Umbilical cord (tissue), 2 donors: ENCODE measurements around the gene RMDN3. TPM values are rescaled to one million over a fixed set of nuclear protein-coding genes. Genes with fewer than 3 reads are reported as not detected.

ENCODE experiments used
- DNase-seq: peaks from one replicate; pipeline ENCODE4 v3.0.0-alpha.2; 2015; ENCODE audit warnings: low spot score
- total RNA-seq: library from RNA; depleted of rRNA; stranded (reverse); fragments of >200 nt; gene quantifications from one replicate; pipeline ENCODE4 v1.2.3, GENCODE V29; 2014; ENCODE audit warnings: low replicate concordance; ENCODE audit not compliant: insufficient read depth

RMDN3 gene
- 9.4 TPM for total RNA-seq

GRCh38 chr15:40754883-40755811 is at the start of gene RMDN3:
TSS of gene RMDN3 (minus strand) at chr15:40755254. CDS start at chr15:40754783, 471 bp downstream.
- DNase-seq = peak; percentile 96

GRCh38 chr15:40803688-40804087 is 48.6 kb upstream of the RMDN3 start:
- DNase-seq = no peak

GRCh38 chr15:40803076-40803475 is 48.0 kb upstream of the RMDN3 start:
- no peak for DNase-seq

GRCh38 chr15:40799523-40799922 is 44.5 kb upstream of the RMDN3 start:
- no peak for DNase-seq

GRCh38 chr15:40796512-40796911 is 41.5 kb upstream of the RMDN3 start:
- no peak for DNase-seq

GRCh38 chr15:40796041-40796440 is 41.0 kb upstream of the RMDN3 start:
- DNase-seq = no peak

- no peak for DNase-seq
Measured at GRCh38 chr15:40793216-40793989, 38.3 kb upstream of the RMDN3 start.

GRCh38 chr15:40792394-40792793 is 37.3 kb upstream of the RMDN3 start:
- no peak for DNase-seq

GRCh38 chr15:40790718-40791117 is 35.7 kb upstream of the RMDN3 start:
- no peak for DNase-seq

GRCh38 chr15:40789999-40790398 is 34.9 kb upstream of the RMDN3 start:
- no peak for DNase-seq

GRCh38 chr15:40789119-40789518 is 34.1 kb upstream of the RMDN3 start:
- no peak for DNase-seq

- no peak for DNase-seq
Measured at GRCh38 chr15:40787991-40788390, 32.9 kb upstream of the RMDN3 start.

GRCh38 chr15:40787344-40787841 is 32.3 kb upstream of the RMDN3 start:
- peak; percentile 42 for DNase-seq

GRCh38 chr15:40785814-40786213 is 30.8 kb upstream of the RMDN3 start:
- DNase-seq = no peak

GRCh38 chr15:40785164-40785563 is 30.1 kb upstream of the RMDN3 start:
- DNase-seq = no peak

GRCh38 chr15:40782609-40783227 is 27.7 kb upstream of the RMDN3 start:
- no peak for DNase-seq

GRCh38 chr15:40776537-40777141 is 21.6 kb upstream of the RMDN3 start:
- DNase-seq = no peak

GRCh38 chr15:40775740-40776536 is 20.9 kb upstream of the RMDN3 start:
- DNase-seq = no peak

GRCh38 chr15:40775007-40775406 is 20.0 kb upstream of the RMDN3 start:
- no peak for DNase-seq

- no peak for DNase-seq
Measured at GRCh38 chr15:40773902-40774301, 18.8 kb upstream of the RMDN3 start.

GRCh38 chr15:40773496-40773895 is 18.4 kb upstream of the RMDN3 start:
- no peak for DNase-seq
